Endothelial cell (in vitro differentiated cells): ENCODE measurements around the gene PDIA2. TPM values are rescaled to one million over a fixed set of nuclear protein-coding genes. Genes with fewer than 3 reads are reported as not detected.

ENCODE experiments used
- DNase-seq: peaks from one replicate; pipeline ENCODE4 v3.0.0; 2021; ENCODE audit warnings: low spot score
- H3K27ac Mint-ChIP-seq: one replicate; pipeline ENCODE4 v1.8.0; 2021; ENCODE audit warnings: mixed read lengths, inconsistent platforms; ENCODE audit not compliant: unreplicated experiment
- H3K27me3 Mint-ChIP-seq: one replicate; pipeline ENCODE4 v1.8.0; 2021; ENCODE audit warnings: mild to moderate bottlenecking, moderate library complexity, mixed read lengths, inconsistent platforms; ENCODE audit not compliant: unreplicated experiment
- H3K36me3 Mint-ChIP-seq: one replicate; pipeline ENCODE4 v1.8.0; 2021; ENCODE audit warnings: mild to moderate bottlenecking, low read depth, mixed read lengths, inconsistent platforms; ENCODE audit not compliant: unreplicated experiment
- H3K4me1 Mint-ChIP-seq: one replicate; pipeline ENCODE4 v1.8.0; 2021; ENCODE audit warnings: mild to moderate bottlenecking, mixed read lengths, inconsistent platforms; ENCODE audit not compliant: unreplicated experiment
- H3K4me3 Mint-ChIP-seq: one replicate; pipeline ENCODE4 v1.8.0; 2021; ENCODE audit warnings: mild to moderate bottlenecking, mixed read lengths, inconsistent platforms; ENCODE audit not compliant: unreplicated experiment
- H3K9me3 Mint-ChIP-seq: one replicate; pipeline ENCODE4 v1.8.0; 2021; ENCODE audit warnings: mixed read lengths, inconsistent platforms; ENCODE audit not compliant: unreplicated experiment
- total RNA-seq: library from RNA; stranded (reverse); fragmentation: NEBNext Ultra II Directional; extraction: Animal tissue kit (Norgen Biotek cat#: 25700); gene quantifications from one replicate; pipeline ENCODE4 v1.2.1, GENCODE V29; 2021; ENCODE audit not compliant: unreplicated experiment
- TF ChIP-seq, protein P1 (sequence below): fragments of 200-600 bp; sonication (generic); IDR thresholded peaks from one replicate; pipeline ENCODE4 v1.5.0; 2021; ENCODE audit warnings: antibody characterized with exemption; ENCODE audit not compliant: unreplicated experiment

The PDIA2 gene
- total RNA-seq, 1 donor from 2014 or later, result not detected

DNA sequence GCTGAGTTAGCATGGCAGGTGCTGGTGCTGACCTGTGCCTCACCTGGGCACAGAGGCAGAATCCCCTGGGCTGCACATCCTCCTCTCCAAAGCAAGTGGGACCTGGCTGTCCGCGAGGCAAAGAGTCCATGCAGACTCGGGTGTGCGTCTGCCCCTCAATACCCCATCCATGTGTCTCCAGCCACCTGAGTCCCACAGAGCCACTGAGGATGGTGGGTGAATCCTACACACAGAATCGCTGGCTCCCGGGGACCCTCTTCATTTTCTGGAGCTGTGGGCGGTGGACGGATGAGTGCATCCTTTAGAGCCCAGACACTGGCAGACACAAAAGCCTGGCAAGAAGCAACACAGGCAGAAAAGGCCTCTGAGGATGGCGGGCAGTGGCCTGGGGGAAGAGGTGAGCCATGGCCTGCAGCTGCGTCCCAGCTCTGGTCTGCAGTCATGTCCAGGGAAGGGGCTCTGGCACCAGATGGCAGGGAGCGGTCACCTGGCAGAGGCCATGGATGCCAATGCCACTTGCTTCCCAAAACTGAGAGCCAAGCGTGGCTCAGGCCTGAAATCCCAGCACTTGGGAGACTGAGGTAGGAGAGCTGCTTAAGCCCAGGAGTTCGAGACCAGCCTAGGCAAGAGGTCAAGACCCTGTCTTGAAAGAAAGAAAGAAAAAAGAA lies 39.6 kb downstream of the PDIA2 start:
- no peak overlapping the region for H3K4me3 Mint-ChIP-seq
- H3K27ac Mint-ChIP-seq, result no peak overlapping the region
- H3K9me3 Mint-ChIP-seq, result no peaks in the 10 kb centered on the region
- H3K4me1 Mint-ChIP-seq, result no peaks in the 10 kb centered on the region
- DNase-seq, result no peak
- peaks cover 4% of the 10 kb centered on the region for H3K27me3 Mint-ChIP-seq
- peaks cover 7% of the 10 kb centered on the region for H3K36me3 Mint-ChIP-seq
- TF ChIP-seq, protein P1, sequence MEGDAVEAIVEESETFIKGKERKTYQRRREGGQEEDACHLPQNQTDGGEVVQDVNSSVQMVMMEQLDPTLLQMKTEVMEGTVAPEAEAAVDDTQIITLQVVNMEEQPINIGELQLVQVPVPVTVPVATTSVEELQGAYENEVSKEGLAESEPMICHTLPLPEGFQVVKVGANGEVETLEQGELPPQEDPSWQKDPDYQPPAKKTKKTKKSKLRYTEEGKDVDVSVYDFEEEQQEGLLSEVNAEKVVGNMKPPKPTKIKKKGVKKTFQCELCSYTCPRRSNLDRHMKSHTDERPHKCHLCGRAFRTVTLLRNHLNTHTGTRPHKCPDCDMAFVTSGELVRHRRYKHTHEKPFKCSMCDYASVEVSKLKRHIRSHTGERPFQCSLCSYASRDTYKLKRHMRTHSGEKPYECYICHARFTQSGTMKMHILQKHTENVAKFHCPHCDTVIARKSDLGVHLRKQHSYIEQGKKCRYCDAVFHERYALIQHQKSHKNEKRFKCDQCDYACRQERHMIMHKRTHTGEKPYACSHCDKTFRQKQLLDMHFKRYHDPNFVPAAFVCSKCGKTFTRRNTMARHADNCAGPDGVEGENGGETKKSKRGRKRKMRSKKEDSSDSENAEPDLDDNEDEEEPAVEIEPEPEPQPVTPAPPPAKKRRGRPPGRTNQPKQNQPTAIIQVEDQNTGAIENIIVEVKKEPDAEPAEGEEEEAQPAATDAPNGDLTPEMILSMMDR, result no peak

- peaks cover 7% of the 10 kb centered on the region for H3K36me3 Mint-ChIP-seq
- H3K4me1 Mint-ChIP-seq, result no peaks in the 10 kb centered on the region
Observed at GRCh38 chr16:324201-324450, 41.2 kb downstream of the PDIA2 start.

GRCh38 chr16:324451-325334 lies 41.7 kb downstream of the PDIA2 start:
- no peak for DNase-seq
- TF ChIP-seq, protein P1, result no peak
- Mint-ChIP-seq H3K4me3 (no peak overlapping the region), H3K27ac (no peak overlapping the region), H3K4me1 (no peaks in the 10 kb centered on the region), H3K27me3 (peaks cover 3% of the 10 kb centered on the region), H3K36me3 (peaks cover 6% of the 10 kb centered on the region), H3K9me3 (no peaks in the 10 kb centered on the region)

More at GRCh38 chr16:324201-324450, 41.2 kb downstream of the PDIA2 start:
- no peak overlapping the region for H3K4me3 Mint-ChIP-seq
- no peak overlapping the region for H3K27ac Mint-ChIP-seq
- no peaks in the 10 kb centered on the region for H3K9me3 Mint-ChIP-seq
- no peak for DNase-seq
- TF ChIP-seq, protein P1, result no peak
- H3K27me3 Mint-ChIP-seq, result peaks cover 3% of the 10 kb centered on the region

- TF ChIP-seq, protein P1, result no peak
- no peaks in the 10 kb centered on the region for H3K4me1 Mint-ChIP-seq
Observed at GRCh38 chr16:325375-326145, 42.6 kb downstream of the PDIA2 start.

More at GRCh38 chr16:325375-326145, 42.6 kb downstream of the PDIA2 start:
- H3K4me3 Mint-ChIP-seq, result no peak overlapping the region
- no peaks in the 10 kb centered on the region for H3K9me3 Mint-ChIP-seq
- H3K36me3 Mint-ChIP-seq, result no peaks in the 10 kb centered on the region
- H3K27ac Mint-ChIP-seq, result no peak overlapping the region
- peaks cover 3% of the 10 kb centered on the region for H3K27me3 Mint-ChIP-seq
- DNase-seq, result no peak
